Measurements from ENCODE around the gene TEX12.
"Not testable (repeated sequence)": the region's sequence is repeated elsewhere in the genome, so short reads cannot be mapped to it uniquely, and the experiment has no call there.

Gene TEX12

GRCh38 chr11:112159098-112160065 is 7.8 kb upstream of the TEX12 start:
- ATAC-seq (ENCODE audit: insufficient read depth, low read depth) = no peak

GRCh38 chr11:112160091-112160848 is 6.9 kb upstream of the TEX12 start:
- DNase-seq (no peak), ATAC-seq (ENCODE audit: insufficient read depth, low read depth) (no peak)
- H3K4me3 ChIP-seq (ENCODE audit: low read depth in 1 of 2, low read length in 2 of 2) = no peak overlapping the region
- TF ChIP-seq CTCF (IDR thresholded peaks at IDR 0.05; ENCODE audit: borderline replicate concordance, extremely low read depth, low read length, poor library complexity, severe bottlenecking) (no peak), EZH2 (IDR thresholded peaks at IDR 0.05; ENCODE audit: borderline replicate concordance, low read depth, low read length, severe bottlenecking) (no peak)
- H3K27ac ChIP-seq (ENCODE audit: low read length) = no peak overlapping the region
- H3K79me2 ChIP-seq (ENCODE audit: insufficient read depth, low read length) = no peaks in the 10 kb centered on the region
- H3K4me1 ChIP-seq (ENCODE audit: insufficient read depth, low read length) = no peaks in the 10 kb centered on the region
- H3K9ac ChIP-seq (ENCODE audit: low read depth, low read length) = no peak overlapping the region
- no peak overlapping the region for H3K4me2 ChIP-seq (ENCODE audit: insufficient read depth, low read length)
- H3K9me3 ChIP-seq (ENCODE audit: insufficient read depth, low read length, severe bottlenecking) = no peaks in the 10 kb centered on the region
- H4K20me1 ChIP-seq (ENCODE audit: insufficient read depth, low read length) = no peaks in the 10 kb centered on the region
- H2AFZ ChIP-seq (ENCODE audit: low read depth, low read length) = no peak overlapping the region
- no peaks in the 10 kb centered on the region for H3K27me3 ChIP-seq (ENCODE audit: insufficient read depth, low read length, poor library complexity)
- H3K36me3 ChIP-seq (ENCODE audit: insufficient read depth, low read length) = no peaks in the 10 kb centered on the region

More at GRCh38 chr11:112159098-112160065, 7.8 kb upstream of the TEX12 start:
- Histone ChIP-seq H2AFZ (ENCODE audit: low read depth, low read length) (no peak overlapping the region), H3K4me1 (ENCODE audit: insufficient read depth, low read length) (no peaks in the 10 kb centered on the region), H3K27ac (ENCODE audit: low read length) (no peak overlapping the region), H3K79me2 (ENCODE audit: insufficient read depth, low read length) (no peaks in the 10 kb centered on the region), H3K9ac (ENCODE audit: low read depth, low read length) (no peak overlapping the region), H3K27me3 (ENCODE audit: insufficient read depth, low read length, poor library complexity) (no peaks in the 10 kb centered on the region), H3K4me3 (ENCODE audit: low read depth in 1 of 2, low read length in 2 of 2) (no peak overlapping the region), H3K4me2 (ENCODE audit: insufficient read depth, low read length) (no peak overlapping the region), H3K36me3 (ENCODE audit: insufficient read depth, low read length) (no peaks in the 10 kb centered on the region), H3K9me3 (ENCODE audit: insufficient read depth, low read length, severe bottlenecking) (no peaks in the 10 kb centered on the region), H4K20me1 (ENCODE audit: insufficient read depth, low read length) (no peaks in the 10 kb centered on the region)
- no peak for DNase-seq
- TF ChIP-seq EZH2 (IDR thresholded peaks at IDR 0.05; ENCODE audit: borderline replicate concordance, low read depth, low read length, severe bottlenecking) = no peak
- no peak for TF ChIP-seq CTCF (IDR thresholded peaks at IDR 0.05; ENCODE audit: borderline replicate concordance, extremely low read depth, low read length, poor library complexity, severe bottlenecking)

- no peaks in the 10 kb centered on the region for H3K9me3 ChIP-seq (ENCODE audit: insufficient read depth, low read length, severe bottlenecking)
- no peaks in the 10 kb centered on the region for H3K79me2 ChIP-seq (ENCODE audit: insufficient read depth, low read length)
- H3K36me3 ChIP-seq (ENCODE audit: insufficient read depth, low read length) = no peaks in the 10 kb centered on the region
- H2AFZ ChIP-seq (ENCODE audit: low read depth, low read length) = no peak overlapping the region
- no peak overlapping the region for H3K27ac ChIP-seq (ENCODE audit: low read length)
- ATAC-seq (ENCODE audit: insufficient read depth, low read depth) (no peak), DNase-seq (no peak)
- H4K20me1 ChIP-seq (ENCODE audit: insufficient read depth, low read length) = no peaks in the 10 kb centered on the region
- H3K27me3 ChIP-seq (ENCODE audit: insufficient read depth, low read length, poor library complexity) = no peaks in the 10 kb centered on the region
- H3K9ac ChIP-seq (ENCODE audit: low read depth, low read length) = no peak overlapping the region
- no peak overlapping the region for H3K4me3 ChIP-seq (ENCODE audit: low read depth in 1 of 2, low read length in 2 of 2)
- H3K4me2 ChIP-seq (ENCODE audit: insufficient read depth, low read length) = no peak overlapping the region
- TF ChIP-seq EZH2 (IDR thresholded peaks at IDR 0.05; ENCODE audit: borderline replicate concordance, low read depth, low read length, severe bottlenecking) = no peak
- no peak for TF ChIP-seq CTCF (IDR thresholded peaks at IDR 0.05; ENCODE audit: borderline replicate concordance, extremely low read depth, low read length, poor library complexity, severe bottlenecking)
- no peaks in the 10 kb centered on the region for H3K4me1 ChIP-seq (ENCODE audit: insufficient read depth, low read length)
These were observed 6.2 kb upstream of the TEX12 start for GRCh38 chr11:112161012-112161411.

- H3K4me3 ChIP-seq (ENCODE audit: low read depth in 1 of 2, low read length in 2 of 2); H3K4me1 ChIP-seq (ENCODE audit: insufficient read depth, low read length); H3K9me3 ChIP-seq (ENCODE audit: insufficient read depth, low read length, severe bottlenecking); H3K79me2 ChIP-seq (ENCODE audit: insufficient read depth, low read length); H3K36me3 ChIP-seq (ENCODE audit: insufficient read depth, low read length); ATAC-seq (ENCODE audit: insufficient read depth, low read depth); H3K4me2 ChIP-seq (ENCODE audit: insufficient read depth, low read length); H3K9ac ChIP-seq (ENCODE audit: low read depth, low read length); H2AFZ ChIP-seq (ENCODE audit: low read depth, low read length); DNase-seq; H3K27me3 ChIP-seq (ENCODE audit: insufficient read depth, low read length, poor library complexity); H3K27ac ChIP-seq (ENCODE audit: low read length); H4K20me1 ChIP-seq (ENCODE audit: insufficient read depth, low read length): not testable (repeated sequence)
These were observed 5.0 kb upstream of the TEX12 start for GRCh38 chr11:112162200-112162599.

All from DND-41 (cell line).